Measurements from ENCODE around the gene PAEP. TPM values are rescaled to one million over a fixed set of nuclear protein-coding genes. Genes with fewer than 3 reads are reported as not detected.
"Not testable (repeated sequence)": the region's sequence is repeated elsewhere in the genome, so short reads cannot be mapped to it uniquely, and the experiment has no call there.

Gene PAEP
- total RNA-seq, 2 donors from 2014 or later, result not detected

DNA sequence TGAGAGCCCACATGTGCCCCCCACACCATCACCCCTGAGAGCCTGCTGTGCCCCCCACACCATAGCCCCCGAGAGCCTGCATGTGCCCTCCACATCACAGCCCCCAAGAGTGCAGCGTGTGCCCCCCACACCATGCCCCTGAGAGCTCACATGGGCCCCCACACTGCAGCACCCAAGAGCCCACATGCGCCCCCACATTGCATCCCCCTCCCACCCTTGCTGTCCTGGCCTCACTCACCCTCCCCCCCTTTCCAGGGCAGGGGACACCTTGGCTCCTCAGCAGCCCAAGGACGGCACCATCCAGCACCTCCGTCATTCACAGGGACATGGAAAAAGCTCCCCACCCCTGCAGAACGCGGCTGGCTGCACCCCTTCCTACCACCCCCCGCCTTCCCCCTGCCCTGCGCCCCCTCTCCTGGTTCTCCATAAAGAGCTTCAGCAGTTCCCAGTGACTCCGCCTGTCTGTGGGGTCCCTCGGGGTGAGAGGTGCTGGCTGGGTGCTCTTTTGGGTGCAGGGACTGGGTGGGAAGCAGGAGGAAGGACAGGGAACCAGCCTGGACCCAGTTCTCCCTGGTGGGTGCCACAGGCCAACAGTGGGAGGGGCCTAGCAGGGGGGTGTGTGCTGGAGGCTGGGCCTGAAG lies 35.3 kb upstream of the PAEP start:
- 46 to 71% methylated on average over 5 to 8 of the region's 11 CpGs for WGBS, 2 donors
- ATAC-seq (no peak), DNase-seq (no peak)
- Histone ChIP-seq H3K4me3 (no peak overlapping the region), H3K27ac (no peak overlapping the region), H3K4me1 (no peaks in the 10 kb centered on the region), H3K27me3 (no peaks in the 10 kb centered on the region), H3K9me3 (no peaks in the 10 kb centered on the region), H3K36me3 (replicated peaks in 1 of 2; ENCODE audit: insufficient read depth in 1 of 2, low read depth in 2 of 2) (no peaks in the 10 kb centered on the region)
- intact Hi-C loops (cut with DNase I), result no loop called here
- TF ChIP-seq, protein P1, sequence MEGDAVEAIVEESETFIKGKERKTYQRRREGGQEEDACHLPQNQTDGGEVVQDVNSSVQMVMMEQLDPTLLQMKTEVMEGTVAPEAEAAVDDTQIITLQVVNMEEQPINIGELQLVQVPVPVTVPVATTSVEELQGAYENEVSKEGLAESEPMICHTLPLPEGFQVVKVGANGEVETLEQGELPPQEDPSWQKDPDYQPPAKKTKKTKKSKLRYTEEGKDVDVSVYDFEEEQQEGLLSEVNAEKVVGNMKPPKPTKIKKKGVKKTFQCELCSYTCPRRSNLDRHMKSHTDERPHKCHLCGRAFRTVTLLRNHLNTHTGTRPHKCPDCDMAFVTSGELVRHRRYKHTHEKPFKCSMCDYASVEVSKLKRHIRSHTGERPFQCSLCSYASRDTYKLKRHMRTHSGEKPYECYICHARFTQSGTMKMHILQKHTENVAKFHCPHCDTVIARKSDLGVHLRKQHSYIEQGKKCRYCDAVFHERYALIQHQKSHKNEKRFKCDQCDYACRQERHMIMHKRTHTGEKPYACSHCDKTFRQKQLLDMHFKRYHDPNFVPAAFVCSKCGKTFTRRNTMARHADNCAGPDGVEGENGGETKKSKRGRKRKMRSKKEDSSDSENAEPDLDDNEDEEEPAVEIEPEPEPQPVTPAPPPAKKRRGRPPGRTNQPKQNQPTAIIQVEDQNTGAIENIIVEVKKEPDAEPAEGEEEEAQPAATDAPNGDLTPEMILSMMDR (IDR thresholded peaks at IDR 0.05), result no peak
- TF ChIP-seq POLR2A (IDR thresholded peaks at IDR 0.05), result no peak

DNA sequence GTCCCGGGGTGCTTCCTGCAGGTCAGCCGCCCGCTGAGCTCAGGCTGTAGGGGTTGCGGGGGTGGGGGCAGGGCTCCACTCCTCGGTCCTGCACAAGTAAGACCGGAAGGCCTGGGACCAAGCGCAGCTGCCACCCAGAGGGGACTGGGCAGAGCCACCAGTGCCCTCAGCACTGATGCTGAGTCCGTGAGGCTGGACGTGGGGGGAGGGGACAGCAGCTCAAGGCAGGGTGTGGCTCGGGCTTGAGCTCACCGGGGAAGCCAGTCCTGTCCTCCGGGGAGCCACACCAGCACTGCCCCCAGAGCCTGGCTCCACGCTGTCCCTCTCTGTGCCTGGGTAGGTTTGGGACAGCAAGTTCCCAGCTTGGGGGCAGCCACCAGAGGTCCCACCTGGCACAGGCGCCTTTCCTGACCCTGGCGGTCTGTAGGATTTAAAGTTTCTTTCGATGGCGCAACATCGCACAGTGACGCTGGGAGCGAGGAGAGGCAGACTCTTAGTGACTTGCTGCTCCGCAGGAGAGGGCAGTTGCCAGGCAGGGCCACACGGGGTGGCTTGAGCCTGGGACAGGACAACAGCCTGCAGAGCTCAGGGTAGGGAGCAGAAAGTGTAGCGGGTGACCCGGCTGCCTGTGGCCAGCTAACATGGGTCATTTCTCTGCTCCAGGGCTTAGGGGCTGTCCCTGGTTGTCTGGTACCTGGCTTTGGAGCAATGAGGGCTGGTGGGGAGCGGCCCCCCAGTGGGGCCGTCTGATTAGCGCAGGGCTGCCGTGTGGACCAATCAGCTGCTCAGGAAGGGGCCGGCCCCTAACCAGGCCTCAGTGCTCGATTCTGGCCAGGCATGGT lies 34.6 kb upstream of the PAEP start:
- H3K4me3 ChIP-seq, result no peak overlapping the region
- WGBS, 2 donors, result 57 to 77% methylated on average over 19 to 30 of the region's 30 CpGs
- H3K9me3 ChIP-seq, result no peaks in the 10 kb centered on the region
- no peaks in the 10 kb centered on the region for H3K36me3 ChIP-seq (replicated peaks in 1 of 2; ENCODE audit: insufficient read depth in 1 of 2, low read depth in 2 of 2)
- H3K4me1 ChIP-seq, result no peaks in the 10 kb centered on the region
- no peak for ATAC-seq
- H3K27ac ChIP-seq, result no peak overlapping the region
- intact Hi-C loops (cut with DNase I), result no loop called here
- no peaks in the 10 kb centered on the region for H3K27me3 ChIP-seq
- TF ChIP-seq POLR2A (IDR thresholded peaks at IDR 0.05), result no peak
- TF ChIP-seq, protein P1 (IDR thresholded peaks at IDR 0.05), result no peak
- no peak for DNase-seq

DNA sequence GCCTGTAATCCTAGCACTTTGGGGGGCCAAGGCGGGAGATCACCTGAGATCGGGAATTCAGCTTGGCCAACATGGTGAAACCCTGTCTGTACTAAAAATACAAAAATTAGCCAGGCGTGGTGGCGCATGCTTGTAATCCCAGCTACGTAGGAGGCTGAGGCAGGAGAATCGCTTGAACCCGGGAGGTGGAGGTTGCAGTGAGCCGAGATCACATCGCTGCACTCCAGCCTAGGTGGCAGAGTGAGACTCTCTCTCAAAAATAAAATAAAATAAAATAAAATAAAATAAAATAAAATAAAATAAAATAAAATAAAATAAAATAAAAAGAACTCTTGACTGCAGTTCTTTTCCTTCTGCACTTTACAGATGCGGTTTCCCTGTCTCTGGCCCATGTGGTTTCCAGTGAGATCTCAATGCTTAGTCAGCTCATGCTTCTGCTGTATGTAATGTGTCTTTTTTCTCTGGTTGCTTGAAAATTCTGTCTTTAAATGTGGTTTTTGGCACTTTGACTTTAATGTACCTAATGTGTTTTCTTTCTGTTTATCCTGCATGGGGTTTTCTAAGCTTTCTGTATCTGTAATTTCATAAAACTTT lies 32.6 kb upstream of the PAEP start:
- H3K36me3 ChIP-seq (replicated peaks in 1 of 2; ENCODE audit: insufficient read depth in 1 of 2, low read depth in 2 of 2); H3K27me3 ChIP-seq; H3K4me1 ChIP-seq; intact Hi-C loops (cut with DNase I); DNase-seq; H3K9me3 ChIP-seq; H3K27ac ChIP-seq; ATAC-seq; H3K4me3 ChIP-seq: not testable (repeated sequence)
- WGBS, 2 donors, result 87 to 97% methylated on average over 10 of the region's 10 CpGs

DNA sequence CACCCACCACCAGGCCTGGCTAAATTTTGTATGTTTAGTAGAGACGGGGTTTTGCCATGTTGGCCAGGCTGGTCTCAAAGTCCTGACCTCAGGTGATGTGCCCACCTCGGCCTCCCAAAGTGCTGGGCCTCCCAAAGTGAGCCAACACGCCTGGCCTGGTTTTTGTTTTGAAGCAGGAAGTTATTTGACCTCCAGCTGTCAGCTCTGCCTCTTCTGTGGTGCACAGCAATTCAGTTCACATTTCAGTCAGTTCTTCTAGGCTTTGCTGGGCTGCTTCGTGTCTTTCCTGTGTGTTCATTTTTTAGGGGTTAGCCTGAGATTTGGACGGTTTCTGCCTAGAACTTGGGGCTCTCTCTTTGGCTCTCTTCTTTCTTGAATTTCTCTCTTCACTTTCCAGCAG lies 31.4 kb upstream of the PAEP start:
- no peaks in the 10 kb centered on the region for H3K36me3 ChIP-seq (replicated peaks in 1 of 2; ENCODE audit: insufficient read depth in 1 of 2, low read depth in 2 of 2)
- no peaks in the 10 kb centered on the region for H3K9me3 ChIP-seq
- no peak for DNase-seq
- no peak overlapping the region for H3K4me3 ChIP-seq
- intact Hi-C loops (cut with DNase I), result no loop called here
- H3K27me3 ChIP-seq, result no peaks in the 10 kb centered on the region
- H3K4me1 ChIP-seq, result no peaks in the 10 kb centered on the region
- TF ChIP-seq, protein P1 (IDR thresholded peaks at IDR 0.05), result no peak
- no peak for TF ChIP-seq POLR2A (IDR thresholded peaks at IDR 0.05)
- H3K27ac ChIP-seq, result no peak overlapping the region
- WGBS, 2 donors, result 49 to 65% methylated on average over 5 of the region's 5 CpGs
- ATAC-seq, result no peak

DNA sequence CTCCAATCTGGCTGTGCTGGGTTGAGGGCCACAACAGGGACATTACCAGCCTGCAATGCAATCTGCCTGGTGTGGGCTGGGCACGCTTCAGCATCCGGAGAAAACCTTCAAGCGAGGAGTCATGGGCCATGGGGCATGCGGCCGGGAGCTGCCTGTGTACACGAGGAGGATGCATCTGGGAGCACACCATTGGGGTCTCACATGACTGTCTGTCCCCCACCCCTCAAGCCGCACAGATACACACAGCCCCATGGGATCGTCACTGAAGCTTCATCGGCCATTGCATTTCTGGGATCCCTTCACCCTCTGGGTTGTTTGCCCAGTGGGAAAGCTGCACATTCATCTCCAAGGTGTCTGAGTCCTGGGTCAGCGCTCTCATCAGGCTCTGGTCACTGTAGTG lies 30.5 kb upstream of the PAEP start:
- no peak for DNase-seq

More for the DNA sequence above, 30.5 kb upstream of the PAEP start:
- intact Hi-C loops (cut with DNase I), result no loop called here
- ATAC-seq, result no peak
- TF ChIP-seq, protein P1 (IDR thresholded peaks at IDR 0.05), result no peak
- TF ChIP-seq POLR2A (IDR thresholded peaks at IDR 0.05), result no peak
- Histone ChIP-seq H3K9me3 (no peaks in the 10 kb centered on the region), H3K4me3 (no peak overlapping the region), H3K27ac (no peak overlapping the region), H3K27me3 (no peaks in the 10 kb centered on the region), H3K36me3 (replicated peaks in 1 of 2; ENCODE audit: insufficient read depth in 1 of 2, low read depth in 2 of 2) (no peaks in the 10 kb centered on the region), H3K4me1 (no peaks in the 10 kb centered on the region)
- 83 to 94% methylated on average over 2 to 10 of the region's 10 CpGs for WGBS, 2 donors

Data from body of pancreas (tissue), 4 donors.